Activated naive CD8-positive, alpha-beta T cell treated with anti-CD3 and anti-CD28 coated beads, Interleukin-2, amount 10 ng/mL, durations not matched to agents 7 days and 5 days (primary cell): ENCODE measurements around the gene CHST13. TPM values are rescaled to one million over a fixed set of nuclear protein-coding genes. Genes with fewer than 3 reads are reported as not detected.

ENCODE experiments used
- ATAC-seq: fragments of 150-1000 bp; cut with Tn5 transposase; one replicate; pipeline ENCODE4 v1.10.0; 2021; ENCODE audit warnings: low read depth, moderate library complexity
- POLR2A ChIA-PET: fragments of 350-600 bp; sonication (Branson Sonifier 250); formaldehyde crosslinking; loops from one replicate; lab custom pipeline; 2021; ENCODE audit warnings: antibody characterized with exemption; lab: Charles Lee
- DNase-seq: peaks from one replicate; pipeline ENCODE4 v3.0.0; 2021
- H3K27ac Mint-ChIP-seq: one replicate; pipeline ENCODE4 v1.8.0; 2022; ENCODE audit warnings: mild to moderate bottlenecking, mixed read lengths
- H3K27me3 Mint-ChIP-seq: one replicate; pipeline ENCODE4 v1.8.0; 2022; ENCODE audit warnings: mild to moderate bottlenecking, moderate library complexity, mixed read lengths
- H3K36me3 Mint-ChIP-seq: one replicate; pipeline ENCODE4 v1.8.0; 2021; ENCODE audit warnings: mild to moderate bottlenecking, mixed read lengths
- H3K4me1 Mint-ChIP-seq: one replicate; pipeline ENCODE4 v1.8.0; 2021; ENCODE audit warnings: mixed read lengths
- H3K4me3 Mint-ChIP-seq: one replicate; pipeline ENCODE4 v1.8.0; 2022; ENCODE audit warnings: mild to moderate bottlenecking, moderate library complexity, mixed read lengths
- H3K9me3 Mint-ChIP-seq: one replicate; pipeline ENCODE4 v1.8.0; 2021; ENCODE audit warnings: mixed read lengths
- total RNA-seq, 2 experiments: library from RNA; stranded (reverse); gene quantifications; one replicate each; pipeline ENCODE4 v1.2.3, GENCODE V29; 2021

The CHST13 gene, protein sequence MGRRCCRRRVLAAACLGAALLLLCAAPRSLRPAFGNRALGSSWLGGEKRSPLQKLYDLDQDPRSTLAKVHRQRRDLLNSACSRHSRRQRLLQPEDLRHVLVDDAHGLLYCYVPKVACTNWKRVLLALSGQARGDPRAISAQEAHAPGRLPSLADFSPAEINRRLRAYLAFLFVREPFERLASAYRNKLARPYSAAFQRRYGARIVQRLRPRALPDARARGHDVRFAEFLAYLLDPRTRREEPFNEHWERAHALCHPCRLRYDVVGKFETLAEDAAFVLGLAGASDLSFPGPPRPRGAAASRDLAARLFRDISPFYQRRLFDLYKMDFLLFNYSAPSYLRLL
- total RNA-seq = under 1 TPM in 1 of 2 experiments, not detected in 1; 0.28 TPM

DNA sequence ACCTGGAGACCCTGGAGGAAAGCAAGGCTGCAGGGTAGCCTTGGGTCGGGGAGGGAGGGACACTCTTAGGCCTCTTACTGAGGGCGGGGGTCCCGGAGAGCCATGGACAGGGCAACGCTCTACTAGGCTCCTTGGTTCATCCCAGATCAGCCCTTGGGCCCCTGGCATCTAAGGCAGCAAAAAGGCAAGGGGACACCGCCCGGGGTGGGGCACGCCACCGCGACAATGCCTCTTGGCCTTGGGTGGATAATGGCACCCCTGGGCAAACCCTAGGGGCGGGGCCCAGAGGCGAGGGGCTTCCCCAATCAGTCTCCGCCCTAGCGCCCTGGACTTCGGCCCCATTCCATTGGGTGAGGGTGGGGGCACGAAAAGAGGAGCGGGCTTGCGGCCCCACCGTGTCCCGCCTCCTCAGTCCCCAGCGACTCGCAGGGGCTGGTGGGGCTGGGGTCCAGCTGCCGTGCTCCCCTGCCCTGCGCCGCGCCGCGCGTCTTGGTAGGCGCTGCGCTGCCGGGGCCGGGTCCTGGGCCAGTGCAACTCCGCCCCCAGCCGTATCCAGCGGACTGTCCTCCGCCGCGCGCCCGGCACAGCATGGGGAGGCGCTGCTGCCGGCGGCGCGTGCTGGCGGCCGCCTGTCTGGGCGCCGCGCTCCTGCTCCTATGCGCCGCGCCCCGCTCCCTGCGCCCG lies at the start of gene CHST13:
TSS of gene CHST13 (plus strand) at position 411 of the 684 bp plus-strand sequence. CDS start at position 589, 178 bp downstream.
- peak; percentile 30 for ATAC-seq
- no peaks in the 10 kb centered on the region for H3K36me3 Mint-ChIP-seq
- no peak for DNase-seq
- peaks cover 28% of the 10 kb centered on the region for H3K27me3 Mint-ChIP-seq
- H3K9me3 Mint-ChIP-seq = no peaks in the 10 kb centered on the region
- H3K4me3 Mint-ChIP-seq = no peak within 1 kb of the TSS
- H3K4me1 Mint-ChIP-seq = no peaks in the 10 kb centered on the region
- H3K27ac Mint-ChIP-seq = no peak within 1 kb of the TSS
- POLR2A ChIA-PET = no interaction called here

DNA sequence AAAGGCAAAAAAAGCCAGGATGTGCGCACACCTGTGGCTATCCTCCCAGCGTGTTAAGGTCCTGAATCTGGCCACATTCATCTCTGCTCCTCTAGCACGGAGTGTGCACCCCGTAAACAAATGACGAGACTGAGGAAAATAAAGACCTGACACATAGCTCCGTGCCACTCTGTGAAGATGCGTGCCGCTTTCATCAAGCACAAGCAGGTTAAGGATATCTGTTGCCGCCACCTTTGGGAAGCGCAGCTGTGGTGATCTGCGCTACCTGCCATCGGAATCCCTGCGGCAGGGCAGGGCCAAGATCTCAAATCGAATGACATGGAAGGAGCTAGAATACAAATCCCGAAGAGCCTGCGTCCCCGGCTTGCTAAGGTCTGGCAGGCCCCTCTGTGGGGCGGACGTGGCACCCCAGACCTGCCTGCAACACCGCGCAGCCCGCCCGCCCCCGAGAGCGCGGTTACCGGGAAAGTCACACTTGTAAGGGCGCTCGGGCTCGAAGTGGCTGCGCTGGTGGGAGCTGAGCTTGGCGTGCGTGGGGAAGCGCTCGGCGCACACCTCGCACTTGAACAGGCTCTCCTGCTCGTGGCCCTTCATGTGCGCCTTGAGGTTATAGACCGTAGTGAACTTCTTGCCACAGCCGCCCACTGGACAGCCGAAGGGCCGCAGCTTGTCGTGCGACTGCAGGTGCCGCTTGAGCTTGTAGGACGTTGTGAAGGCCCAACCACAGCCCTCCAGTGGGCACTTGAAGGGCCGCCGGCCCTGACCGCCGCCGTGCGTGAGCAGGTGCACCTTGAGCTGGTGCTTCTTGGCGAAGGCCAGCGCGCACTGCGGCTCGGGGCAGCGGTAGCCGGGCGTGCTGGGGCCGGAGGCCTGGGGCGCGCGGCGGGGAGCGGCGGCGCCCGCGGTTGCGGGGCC lies 49.2 kb upstream of the CHST13 start:
- no peaks in the 10 kb centered on the region for H3K9me3 Mint-ChIP-seq
- POLR2A ChIA-PET = interaction anchor here (0.9 to 1.3 kb wide), 2 partner anchors 11 to 21 kb away, joined by 3 to 4 read pairs; no protein-coding TSS in a partner anchor
- no peaks in the 10 kb centered on the region for H3K27me3 Mint-ChIP-seq
- peaks cover 29% of the 10 kb centered on the region for H3K4me1 Mint-ChIP-seq
- no peak for DNase-seq
- H3K27ac Mint-ChIP-seq = peak overlapping the region; percentile 90
- H3K36me3 Mint-ChIP-seq = peaks cover 23% of the 10 kb centered on the region
- no peak for ATAC-seq
- peak overlapping the region; percentile 93 for H3K4me3 Mint-ChIP-seq

DNA sequence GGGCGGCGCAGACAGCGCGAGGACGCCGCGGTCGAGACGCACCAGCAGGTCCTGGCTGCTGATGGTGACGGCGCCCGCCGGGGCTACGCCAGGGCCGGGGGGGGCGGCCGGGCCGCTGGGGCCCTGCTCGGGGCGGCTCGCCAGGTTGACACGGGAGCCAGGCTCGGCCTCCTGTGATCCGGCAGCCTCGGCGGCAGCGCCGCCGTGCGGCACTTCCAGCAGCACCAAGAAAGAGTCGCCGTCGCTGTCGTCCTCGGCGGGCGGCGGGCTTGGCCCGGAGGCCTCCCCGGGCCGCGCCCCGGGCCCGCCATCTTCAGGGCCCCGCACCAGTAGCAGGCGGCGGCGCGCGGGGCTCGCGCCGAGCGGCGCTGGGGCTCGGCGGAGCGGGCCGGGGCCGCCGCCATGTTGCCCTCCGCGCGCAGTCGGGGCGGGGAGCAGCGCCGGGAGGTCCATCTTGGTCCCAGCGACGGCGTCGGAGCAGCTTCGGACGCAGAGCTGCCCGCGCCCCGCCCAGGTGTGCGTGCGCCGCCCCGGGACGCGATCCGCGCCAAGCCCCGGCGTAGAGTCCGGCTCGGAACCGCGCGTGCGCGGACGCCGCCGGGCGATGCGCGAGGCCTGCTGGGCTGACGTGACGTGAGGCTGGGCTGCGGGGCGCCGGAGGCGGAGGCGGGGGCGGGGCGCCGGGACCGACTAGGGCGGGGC lies 48.4 kb upstream of the CHST13 start, which contains the start of gene ZXDC:
TSS of gene ZXDC (minus strand) at position 479 of the 702 bp plus-strand sequence. CDS start at position 453, 26 bp downstream.
- Mint-ChIP-seq H3K27ac (peak within 1 kb of the TSS; percentile 90), H3K9me3 (no peaks in the 10 kb centered on the region), H3K36me3 (peaks cover 20% of the 10 kb centered on the region), H3K4me3 (peak within 1 kb of the TSS; percentile 93), H3K4me1 (peaks cover 29% of the 10 kb centered on the region), H3K27me3 (no peaks in the 10 kb centered on the region)
- peak; percentile 92 for ATAC-seq
- DNase-seq = peak; percentile 94
- POLR2A ChIA-PET = interaction anchor here (1.2 to 1.3 kb wide), 2 partner anchors 10 to 12 kb away, joined by 3 to 4 read pairs; no protein-coding TSS in a partner anchor

DNA sequence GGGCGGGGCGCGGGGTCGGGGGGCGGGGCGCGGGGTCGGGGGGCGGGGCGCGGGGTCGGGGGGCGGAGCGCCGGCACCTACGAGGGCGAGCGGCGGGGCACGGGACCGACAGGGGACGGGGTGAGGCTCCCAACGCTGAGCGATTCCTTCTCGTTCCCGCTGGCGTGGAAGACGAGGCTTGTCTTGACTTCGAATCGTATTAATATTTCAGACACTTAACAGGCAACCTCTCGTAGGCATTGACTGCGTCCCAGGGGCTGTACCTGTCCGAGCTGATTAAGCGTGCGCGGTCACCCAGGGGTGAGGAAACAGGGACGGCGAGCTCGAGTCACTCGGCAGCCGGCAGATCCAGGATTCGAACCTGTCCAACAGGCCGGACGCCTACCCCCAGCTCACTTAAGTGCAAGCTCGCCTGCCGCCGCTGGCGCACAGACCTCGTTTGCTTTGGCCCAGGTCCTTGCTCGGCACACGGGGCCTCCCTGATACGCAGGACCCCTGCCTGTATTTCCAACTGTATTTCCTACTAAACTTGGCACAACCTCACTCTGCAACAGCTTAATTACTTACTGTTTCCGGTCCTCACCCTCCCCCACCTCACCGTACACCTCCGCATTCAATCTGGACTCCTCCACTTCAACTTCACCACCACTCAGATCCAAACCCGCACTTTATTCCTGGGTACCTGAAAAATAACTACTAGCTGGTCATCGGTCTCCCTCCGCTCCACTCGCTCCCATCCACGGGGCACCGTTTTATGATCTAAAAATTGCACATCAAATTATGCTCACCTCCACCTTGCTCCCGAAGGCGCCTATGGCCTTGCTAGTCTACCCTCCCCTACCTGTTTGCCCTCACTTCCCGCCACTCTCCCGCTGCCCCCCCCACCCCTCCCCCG lies 47.5 kb upstream of the CHST13 start:
- POLR2A ChIA-PET = interaction anchor here (1.2 kb wide), 1 partner anchor 11 kb away, joined by 3 read pairs; no protein-coding TSS in a partner anchor
- H3K9me3 Mint-ChIP-seq = no peaks in the 10 kb centered on the region
- peak overlapping the region; percentile 83 for H3K4me3 Mint-ChIP-seq
- peaks cover 24% of the 10 kb centered on the region for H3K4me1 Mint-ChIP-seq
- H3K36me3 Mint-ChIP-seq = peaks cover 16% of the 10 kb centered on the region
- ATAC-seq = peak; percentile 15
- peak overlapping the region; percentile 84 for H3K27ac Mint-ChIP-seq
- no peaks in the 10 kb centered on the region for H3K27me3 Mint-ChIP-seq
- DNase-seq = no peak

DNA sequence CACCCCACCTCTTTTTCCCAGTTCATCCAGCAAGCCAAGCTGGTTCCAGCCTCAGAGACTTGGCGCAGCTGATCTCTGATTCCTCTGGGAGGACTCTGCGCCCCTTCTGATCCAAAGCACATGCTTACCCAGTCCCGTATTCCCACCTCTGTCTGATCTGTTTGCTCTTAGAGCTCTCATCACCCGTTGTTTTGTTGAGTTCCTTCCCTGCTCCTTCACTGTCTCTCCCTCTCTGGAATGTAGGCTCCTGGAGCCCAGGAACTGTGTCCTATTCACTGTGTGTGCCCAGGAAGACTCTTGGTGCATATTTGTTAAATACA lies 46.9 kb upstream of the CHST13 start:
- DNase-seq (no peak), ATAC-seq (no peak)
- peak overlapping the region; percentile 68 for H3K4me3 Mint-ChIP-seq
- no peaks in the 10 kb centered on the region for H3K27me3 Mint-ChIP-seq
- peaks cover 24% of the 10 kb centered on the region for H3K4me1 Mint-ChIP-seq
- H3K27ac Mint-ChIP-seq = peak overlapping the region; percentile 78
- POLR2A ChIA-PET = no interaction called here
- H3K36me3 Mint-ChIP-seq = peaks cover 16% of the 10 kb centered on the region
- H3K9me3 Mint-ChIP-seq = no peaks in the 10 kb centered on the region

DNA sequence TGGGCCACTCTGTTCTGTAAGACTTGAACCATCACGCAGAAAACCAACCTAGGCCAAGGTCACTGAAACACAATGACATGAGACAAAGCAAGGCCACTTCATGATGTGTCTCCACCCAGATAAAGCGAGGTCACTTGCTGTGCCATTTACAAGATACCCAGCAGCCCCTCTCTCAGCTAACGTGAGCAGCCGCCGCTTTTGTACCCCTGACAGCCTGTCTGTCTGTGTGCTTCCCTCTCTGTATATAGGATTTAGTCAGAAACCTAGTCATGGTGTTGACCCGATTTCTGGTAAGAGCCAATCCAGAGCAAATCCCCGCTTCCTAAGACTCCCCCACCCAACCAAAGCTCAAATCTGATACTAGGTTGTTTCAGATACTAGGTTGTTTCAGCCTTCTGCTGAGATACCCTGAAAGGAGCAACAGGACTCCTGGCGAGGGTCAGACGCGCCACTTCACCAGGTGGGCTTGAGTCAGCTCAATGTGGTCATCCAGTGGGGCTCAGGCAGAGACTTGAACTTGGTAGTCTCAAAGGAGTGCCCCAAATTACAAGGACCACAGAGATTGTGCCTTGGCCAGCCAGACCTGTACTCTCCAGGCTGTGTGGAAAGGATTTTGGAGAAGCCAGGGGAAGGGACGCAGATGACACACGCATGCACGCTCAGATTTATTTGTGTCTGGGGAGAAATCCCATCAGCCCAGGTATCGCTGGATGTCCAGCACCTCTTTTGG lies 45.2 kb upstream of the CHST13 start:
- DNase-seq = no peak
- peaks cover 7% of the 10 kb centered on the region for H3K4me1 Mint-ChIP-seq
- H3K27ac Mint-ChIP-seq = no peak overlapping the region
- H3K4me3 Mint-ChIP-seq = no peak overlapping the region
- H3K9me3 Mint-ChIP-seq = no peaks in the 10 kb centered on the region
- H3K27me3 Mint-ChIP-seq = no peaks in the 10 kb centered on the region
- POLR2A ChIA-PET = no interaction called here
- ATAC-seq = no peak
- peaks cover under 1% of the 10 kb centered on the region for H3K36me3 Mint-ChIP-seq

DNA sequence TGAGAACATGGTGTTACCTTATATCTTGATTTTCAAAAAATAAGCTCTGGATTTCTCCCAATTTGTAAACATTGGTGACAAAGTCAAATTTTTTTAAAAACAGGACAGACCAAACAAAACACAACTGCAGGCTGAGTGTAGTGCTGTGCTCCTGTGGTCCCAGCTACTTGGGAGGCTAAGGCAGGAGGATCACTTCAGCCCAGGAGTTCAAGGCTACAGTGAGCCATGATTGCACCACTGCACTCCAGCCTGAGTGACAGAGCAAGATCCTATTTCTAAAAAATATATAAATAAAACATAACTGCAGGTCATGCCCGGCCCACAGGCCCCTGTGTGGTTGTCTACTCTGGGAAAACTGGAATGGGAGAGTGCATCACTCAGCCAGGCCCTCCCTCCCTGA lies 44.3 kb upstream of the CHST13 start:
- Mint-ChIP-seq H3K27me3 (no peaks in the 10 kb centered on the region), H3K9me3 (no peaks in the 10 kb centered on the region), H3K27ac (no peak overlapping the region), H3K4me1 (peaks cover 4% of the 10 kb centered on the region), H3K4me3 (no peak overlapping the region), H3K36me3 (no peaks in the 10 kb centered on the region)
- ATAC-seq (no peak), DNase-seq (no peak)
- POLR2A ChIA-PET = no interaction called here

DNA sequence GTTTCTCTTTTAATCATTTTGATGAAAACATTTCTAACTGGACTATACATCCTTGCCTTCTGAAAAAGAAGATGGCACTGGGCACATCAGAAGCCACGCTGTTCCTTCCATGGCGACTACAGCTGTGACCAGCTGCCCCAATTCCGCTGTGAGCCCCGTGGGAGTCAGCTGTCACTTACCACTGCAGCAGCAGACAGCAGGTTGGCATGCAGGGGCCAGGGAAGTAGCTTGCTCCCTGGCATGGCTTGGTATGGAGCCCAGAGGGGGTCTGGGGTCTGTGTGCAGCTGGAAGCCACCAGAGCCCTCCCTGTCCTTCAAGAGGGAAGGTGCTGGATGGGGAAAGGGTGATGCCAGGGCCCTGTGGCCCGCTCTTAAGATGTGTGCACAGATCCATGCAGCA lies 43.7 kb upstream of the CHST13 start:
- Mint-ChIP-seq H3K36me3 (no peaks in the 10 kb centered on the region), H3K27me3 (no peaks in the 10 kb centered on the region), H3K4me3 (no peak overlapping the region), H3K27ac (no peak overlapping the region), H3K9me3 (no peaks in the 10 kb centered on the region), H3K4me1 (peaks cover 4% of the 10 kb centered on the region)
- POLR2A ChIA-PET = no interaction called here
- no peak for ATAC-seq
- DNase-seq = no peak

DNA sequence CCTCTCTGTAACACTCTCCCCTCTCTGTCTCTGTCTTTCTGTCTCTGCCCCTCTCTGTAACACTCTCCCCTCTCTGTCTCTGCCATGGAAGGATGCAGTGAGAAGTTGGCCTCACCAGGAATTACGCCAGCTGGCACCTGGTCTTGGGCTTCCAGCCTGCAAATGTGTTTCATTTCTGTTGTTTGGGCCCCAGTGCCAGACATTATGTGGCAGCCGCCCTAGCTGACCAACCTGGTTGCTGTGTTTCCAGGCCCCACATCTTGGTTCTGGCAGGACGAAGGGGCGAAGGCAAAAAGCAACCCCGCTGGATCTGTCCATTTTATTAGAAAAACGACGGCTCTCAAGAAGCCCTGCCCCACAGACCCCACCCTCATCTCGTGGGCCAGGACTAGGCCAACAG lies 43.1 kb upstream of the CHST13 start:
- H3K9me3 Mint-ChIP-seq = no peaks in the 10 kb centered on the region
- ATAC-seq = no peak
- peaks cover 4% of the 10 kb centered on the region for H3K4me1 Mint-ChIP-seq

DNA sequence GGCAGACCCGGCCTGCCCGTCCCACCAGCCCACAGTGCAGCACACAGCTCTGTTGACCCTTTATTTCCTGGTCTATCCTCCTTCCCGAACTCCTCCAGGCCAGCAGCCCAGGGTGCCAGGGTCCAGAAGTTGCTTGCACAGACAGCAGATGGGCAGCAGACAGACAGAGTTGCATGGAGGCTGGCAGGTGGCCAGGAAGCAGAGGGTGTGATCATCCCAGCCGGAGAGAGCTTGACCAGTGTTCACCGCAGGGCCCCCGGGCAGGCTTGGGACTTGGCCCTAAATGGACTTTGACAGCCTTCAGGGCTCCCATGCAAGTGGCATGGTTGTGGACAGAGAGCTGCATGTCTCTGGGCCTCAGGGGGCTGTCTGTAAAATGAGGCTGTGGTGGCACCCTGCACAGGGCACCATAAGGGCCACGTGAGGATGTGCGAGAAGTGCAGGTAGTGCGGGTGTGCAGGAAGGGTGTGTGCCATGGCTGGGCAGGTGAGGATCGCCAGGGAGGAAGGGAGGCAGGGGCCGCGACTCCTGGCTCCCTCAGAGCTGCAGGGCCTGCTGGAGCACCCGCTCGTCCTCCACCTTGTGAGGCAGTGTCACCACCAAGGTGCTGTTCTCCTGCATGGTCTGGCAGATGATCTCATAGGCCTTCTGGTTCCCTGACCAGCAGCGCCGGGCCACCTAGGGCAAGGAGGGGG lies 42.0 kb upstream of the CHST13 start:
- peaks cover 7% of the 10 kb centered on the region for H3K4me1 Mint-ChIP-seq
- DNase-seq (no peak), ATAC-seq (no peak)
- H3K27ac Mint-ChIP-seq = no peak overlapping the region
- H3K9me3 Mint-ChIP-seq = no peaks in the 10 kb centered on the region
- POLR2A ChIA-PET = interaction anchor here (1.1 kb wide), 1 partner anchor 15 kb away, joined by 3 read pairs; no protein-coding TSS in a partner anchor
- H3K27me3 Mint-ChIP-seq = no peaks in the 10 kb centered on the region
- no peaks in the 10 kb centered on the region for H3K36me3 Mint-ChIP-seq
- no peak overlapping the region for H3K4me3 Mint-ChIP-seq

More for the DNA sequence above, 43.1 kb upstream of the CHST13 start:
- Mint-ChIP-seq H3K27ac (peak overlapping the region; percentile 62), H3K36me3 (no peaks in the 10 kb centered on the region), H3K4me3 (no peak overlapping the region), H3K27me3 (no peaks in the 10 kb centered on the region)
- no peak for DNase-seq
- POLR2A ChIA-PET = no interaction called here
